HUES6 (cell line): ENCODE data around the gene HES1.

ENCODE experiments used
- H3K27ac ChIP-seq: 2 replicates; pipeline ENCODE4 v1.7.0; 2013; ENCODE audit warnings: low read depth, mild to moderate bottlenecking, low read length, inconsistent platforms
- H3K27me3 ChIP-seq: 2 replicates; pipeline ENCODE4 v1.6.1; 2013; ENCODE audit warnings: low read length; ENCODE audit not compliant: control insufficient read depth, insufficient read depth
- H3K36me3 ChIP-seq: 2 replicates; pipeline ENCODE4 v1.6.1; 2013; ENCODE audit warnings: low read length; ENCODE audit not compliant: control insufficient read depth, insufficient read depth
- H3K4me1 ChIP-seq: 2 replicates; pipeline ENCODE4 v1.6.1; 2013; ENCODE audit warnings: low read length; ENCODE audit not compliant: control insufficient read depth, insufficient read depth
- H3K4me3 ChIP-seq: 2 replicates; pipeline ENCODE4 v1.5.1; 2013; ENCODE audit warnings: low read depth, low read length
- H3K9ac ChIP-seq: one replicate; pipeline ENCODE4 v1.6.1; 2013; ENCODE audit warnings: mild to moderate bottlenecking, low read length
- H3K9me3 ChIP-seq: 2 replicates; pipeline ENCODE4 v1.6.1; 2013; ENCODE audit warnings: low read depth, low read length; ENCODE audit not compliant: control insufficient read depth, insufficient read depth

HES1 gene

DNA sequence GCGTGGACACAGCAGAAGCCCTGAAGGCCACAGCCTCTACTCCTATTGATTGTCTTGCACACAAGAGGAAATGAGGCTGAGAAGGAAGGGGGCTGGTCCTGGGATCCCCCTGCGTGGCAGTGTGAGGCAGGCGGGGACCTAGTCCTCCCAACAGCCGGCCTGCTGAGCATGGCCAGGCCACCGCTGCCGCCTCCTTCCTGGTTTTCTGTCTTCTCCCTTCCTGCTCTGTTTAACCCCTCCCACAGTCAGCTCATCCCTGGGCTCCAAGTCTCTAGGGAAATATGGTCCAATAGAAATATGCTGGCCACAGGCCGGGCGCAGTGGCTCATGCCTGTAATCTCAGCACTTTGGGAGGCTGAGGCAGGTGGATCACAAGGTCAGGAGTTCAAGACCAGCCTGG, 42.1 kb upstream of the HES1 start:
- H3K9ac ChIP-seq = no peak overlapping the region
- H3K27me3 ChIP-seq = peaks cover 5% of the 10 kb centered on the region
- peaks cover 32% of the 10 kb centered on the region for H3K4me1 ChIP-seq
- no peak overlapping the region for H3K27ac ChIP-seq
- H3K9me3 ChIP-seq = no peaks in the 10 kb centered on the region
- no peaks in the 10 kb centered on the region for H3K36me3 ChIP-seq
- H3K4me3 ChIP-seq = no peak overlapping the region

DNA sequence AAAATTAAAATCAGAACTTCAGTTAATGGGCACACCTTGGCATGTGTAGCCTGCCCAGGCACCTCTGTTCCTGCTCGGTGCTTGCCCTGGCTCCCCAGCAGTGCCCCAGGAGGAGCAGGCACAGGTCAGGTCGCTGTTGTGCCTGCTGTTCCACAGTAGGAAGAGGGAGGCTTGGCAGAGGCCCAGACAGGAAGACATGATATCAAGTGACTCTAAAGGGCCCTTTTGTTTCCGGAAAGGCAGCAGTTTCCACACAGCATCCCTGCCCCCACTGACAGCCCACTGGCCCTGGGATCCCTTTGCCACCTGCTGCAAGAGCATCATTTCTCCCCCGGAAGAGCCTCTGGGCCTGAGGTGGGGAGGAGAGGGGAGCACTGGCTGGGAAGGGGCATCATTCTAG, 40.5 kb upstream of the HES1 start:
- no peaks in the 10 kb centered on the region for H3K36me3 ChIP-seq
- H3K27me3 ChIP-seq = peaks cover 14% of the 10 kb centered on the region
- H3K4me3 ChIP-seq = no peak overlapping the region
- no peaks in the 10 kb centered on the region for H3K9me3 ChIP-seq
- peaks cover 22% of the 10 kb centered on the region; the same call in 1 of the 2 replicates for H3K4me1 ChIP-seq
- H3K9ac ChIP-seq = no peak overlapping the region
- H3K27ac ChIP-seq = no peak overlapping the region

DNA sequence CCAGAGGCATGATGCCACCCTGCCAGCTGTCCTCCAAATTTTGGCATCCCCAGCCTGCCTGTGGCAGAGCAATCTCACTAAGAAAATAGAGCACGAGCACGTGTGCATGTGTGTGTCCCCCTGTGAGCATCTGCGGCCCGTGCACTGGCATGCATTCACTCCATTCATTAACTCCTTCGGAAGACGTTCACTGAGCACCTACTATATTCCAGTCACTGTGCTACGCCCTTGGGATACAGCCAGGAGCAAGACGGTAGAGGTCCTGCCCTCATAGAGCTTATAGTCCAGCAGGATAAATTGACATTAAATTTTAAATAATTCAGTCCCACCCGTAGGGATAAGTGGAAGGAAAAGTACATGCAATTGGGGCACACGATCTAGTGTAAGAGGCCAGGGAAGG, 40.0 kb upstream of the HES1 start:
- H3K27me3 ChIP-seq = peaks cover 17% of the 10 kb centered on the region
- H3K27ac ChIP-seq = no peak overlapping the region
- no peaks in the 10 kb centered on the region for H3K9me3 ChIP-seq
- peaks cover 22% of the 10 kb centered on the region; the same call in 1 of the 2 replicates for H3K4me1 ChIP-seq
- no peak overlapping the region for H3K4me3 ChIP-seq
- H3K36me3 ChIP-seq = no peaks in the 10 kb centered on the region
- H3K9ac ChIP-seq = no peak overlapping the region

DNA sequence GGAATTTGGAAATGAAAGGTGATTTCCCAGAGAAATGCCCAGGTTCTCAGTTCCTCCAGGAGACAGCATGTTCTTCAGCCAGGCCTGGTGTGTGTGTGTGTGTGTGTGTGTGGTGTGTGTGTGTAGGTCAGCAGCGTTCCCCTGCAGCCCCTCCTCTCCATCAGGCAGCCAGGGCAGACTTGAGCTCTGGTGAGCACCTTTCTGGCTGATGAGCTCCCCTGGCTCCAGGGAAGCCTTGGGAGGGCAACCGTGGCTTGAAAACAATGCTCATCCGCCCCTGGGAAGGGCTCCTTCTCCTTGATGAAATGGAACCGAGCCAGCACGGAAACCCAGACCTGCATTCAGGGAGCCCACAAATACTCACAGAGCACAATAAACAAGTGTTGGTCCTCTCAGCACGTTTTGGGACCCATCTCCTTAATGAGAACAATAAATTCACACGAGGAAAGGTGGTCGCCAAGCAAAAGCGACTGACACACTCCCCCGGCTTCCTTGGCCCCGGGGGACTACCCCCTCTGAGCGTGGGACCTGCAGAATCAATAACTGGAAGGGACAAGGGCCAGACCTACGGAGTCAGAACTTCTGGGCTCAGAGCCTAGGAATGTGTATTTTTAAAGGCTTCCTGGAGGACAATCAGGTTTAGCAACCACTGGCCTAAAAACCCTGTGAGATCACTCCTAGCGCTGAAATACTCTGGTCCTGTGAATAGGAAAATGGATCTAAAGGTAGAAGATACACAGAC, 38.6 kb upstream of the HES1 start:
- H3K27me3 ChIP-seq = peaks cover 17% of the 10 kb centered on the region
- no peak overlapping the region for H3K9ac ChIP-seq
- H3K27ac ChIP-seq = no peak overlapping the region
- H3K36me3 ChIP-seq = no peaks in the 10 kb centered on the region
- H3K4me1 ChIP-seq = peaks cover 22% of the 10 kb centered on the region; the same call in 1 of the 2 replicates
- no peak overlapping the region for H3K4me3 ChIP-seq
- no peaks in the 10 kb centered on the region for H3K9me3 ChIP-seq

DNA sequence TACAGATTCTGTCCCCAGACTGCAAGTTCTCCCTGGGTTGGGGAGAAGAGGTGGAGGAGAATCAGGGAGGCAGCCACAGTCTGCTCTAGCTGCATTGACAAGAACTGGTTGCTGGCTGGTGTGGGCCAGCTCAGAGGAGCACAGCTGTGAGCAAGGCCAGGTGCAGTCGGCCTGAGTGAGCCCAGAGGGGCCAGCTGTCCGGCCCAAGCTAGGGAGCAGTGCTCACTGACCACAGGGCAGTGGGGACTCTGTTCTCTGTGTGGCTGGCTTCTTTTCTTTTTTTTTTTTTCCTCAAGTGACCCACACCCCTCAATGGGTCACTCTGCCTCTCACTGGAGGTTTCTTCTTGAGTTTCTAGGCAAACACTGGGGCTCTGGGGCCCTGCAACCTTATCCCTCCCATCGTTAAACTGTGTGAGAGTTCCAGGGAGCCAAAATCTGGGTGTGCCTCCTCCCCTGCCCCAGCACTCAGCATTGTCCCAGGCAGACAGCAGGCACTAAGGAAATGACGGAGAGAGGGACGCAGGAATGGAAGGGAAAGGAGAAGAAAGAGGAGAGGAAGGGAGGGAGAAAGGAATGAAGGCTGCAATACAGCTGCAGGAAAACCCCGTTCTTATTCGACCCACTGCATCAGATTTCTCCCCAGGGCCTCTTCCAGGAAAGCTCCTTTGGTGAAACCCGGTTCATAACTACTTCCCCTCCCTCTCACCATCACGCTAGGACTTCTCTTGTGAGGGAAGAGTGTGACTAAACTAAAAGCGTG, 37.7 kb upstream of the HES1 start:
- peaks cover 17% of the 10 kb centered on the region for H3K27me3 ChIP-seq
- no peaks in the 10 kb centered on the region for H3K36me3 ChIP-seq
- peaks cover 25% of the 10 kb centered on the region; the same call in 1 of the 2 replicates for H3K4me1 ChIP-seq
- no peak overlapping the region for H3K27ac ChIP-seq
- no peak overlapping the region for H3K4me3 ChIP-seq
- H3K9ac ChIP-seq = no peak overlapping the region
- no peaks in the 10 kb centered on the region for H3K9me3 ChIP-seq

DNA sequence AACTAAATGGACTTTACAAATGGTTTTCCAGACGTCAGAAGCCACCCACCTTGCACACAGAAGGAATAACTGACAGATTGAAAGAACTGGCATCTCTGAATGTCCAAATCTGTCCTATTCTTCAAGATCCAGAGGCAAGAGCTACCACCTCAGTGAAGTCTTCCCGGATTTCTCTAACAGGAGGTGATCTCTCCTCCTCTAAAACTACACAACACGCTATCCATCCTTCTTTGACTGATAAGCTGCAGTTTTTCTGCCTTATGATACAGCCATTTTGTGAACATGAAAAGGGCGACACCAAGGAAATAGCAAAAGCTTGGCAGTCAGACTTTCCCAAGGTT, 37.1 kb upstream of the HES1 start:
- peaks cover 17% of the 10 kb centered on the region for H3K27me3 ChIP-seq
- H3K4me1 ChIP-seq = peaks cover 23% of the 10 kb centered on the region; the same call in 1 of the 2 replicates
- H3K36me3 ChIP-seq = no peaks in the 10 kb centered on the region
- H3K9me3 ChIP-seq = no peaks in the 10 kb centered on the region
- H3K9ac ChIP-seq = no peak overlapping the region
- H3K4me3 ChIP-seq = no peak overlapping the region
- no peak overlapping the region for H3K27ac ChIP-seq

DNA sequence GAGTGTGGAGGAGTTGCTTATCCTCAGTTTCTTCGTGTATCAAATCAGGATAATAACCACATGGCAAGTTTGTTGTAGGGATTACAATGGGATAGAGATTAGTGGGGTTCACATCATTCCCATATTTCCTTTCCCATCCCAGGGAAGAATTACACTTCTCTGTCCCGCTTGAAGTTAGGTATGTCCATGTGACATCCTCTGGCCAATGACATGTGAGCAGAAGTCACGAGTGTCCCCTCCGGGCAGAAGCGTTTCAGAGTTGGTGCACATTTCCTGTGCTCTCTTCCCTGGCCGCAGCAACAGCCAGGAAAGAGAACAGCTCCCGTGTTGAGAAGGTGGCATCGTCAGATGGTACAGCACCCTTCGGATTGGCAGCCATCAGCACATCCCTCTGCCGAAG, 36.7 kb upstream of the HES1 start:
- Histone ChIP-seq H3K27ac (no peak overlapping the region), H3K4me3 (no peak overlapping the region), H3K27me3 (peaks cover 17% of the 10 kb centered on the region), H3K9me3 (no peaks in the 10 kb centered on the region), H3K4me1 (peaks cover 25% of the 10 kb centered on the region; the same call in 1 of the 2 replicates), H3K36me3 (no peaks in the 10 kb centered on the region), H3K9ac (no peak overlapping the region)

DNA sequence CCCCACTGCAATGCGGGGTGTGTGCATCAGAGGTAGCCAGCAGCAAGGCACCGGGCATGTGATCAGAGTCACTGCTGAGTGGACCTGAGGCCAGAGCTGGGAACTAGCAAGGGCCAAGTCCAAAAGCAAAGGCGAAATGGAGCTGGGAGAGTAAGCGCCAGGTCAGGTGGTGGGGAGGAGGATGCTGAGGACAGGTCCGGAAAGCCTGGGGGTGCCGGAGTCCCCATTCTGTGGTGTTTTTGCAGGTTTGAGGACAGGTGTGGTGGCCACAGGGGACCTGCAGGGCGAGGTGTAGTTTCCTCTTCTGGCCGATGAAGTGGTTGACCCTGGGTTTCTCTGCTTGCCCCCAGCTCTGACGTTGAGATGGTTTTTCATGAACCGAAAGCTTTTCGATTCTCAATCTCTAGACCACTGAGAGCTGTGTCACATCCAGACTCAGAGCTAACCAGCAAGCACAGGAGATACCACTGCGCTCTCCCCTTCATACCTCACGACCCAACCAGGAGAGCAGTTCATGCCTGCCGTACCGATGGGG, 35.0 kb upstream of the HES1 start:
- Histone ChIP-seq H3K27ac (no peak overlapping the region), H3K4me1 (peaks cover 31% of the 10 kb centered on the region; the same call in 1 of the 2 replicates)

DNA sequence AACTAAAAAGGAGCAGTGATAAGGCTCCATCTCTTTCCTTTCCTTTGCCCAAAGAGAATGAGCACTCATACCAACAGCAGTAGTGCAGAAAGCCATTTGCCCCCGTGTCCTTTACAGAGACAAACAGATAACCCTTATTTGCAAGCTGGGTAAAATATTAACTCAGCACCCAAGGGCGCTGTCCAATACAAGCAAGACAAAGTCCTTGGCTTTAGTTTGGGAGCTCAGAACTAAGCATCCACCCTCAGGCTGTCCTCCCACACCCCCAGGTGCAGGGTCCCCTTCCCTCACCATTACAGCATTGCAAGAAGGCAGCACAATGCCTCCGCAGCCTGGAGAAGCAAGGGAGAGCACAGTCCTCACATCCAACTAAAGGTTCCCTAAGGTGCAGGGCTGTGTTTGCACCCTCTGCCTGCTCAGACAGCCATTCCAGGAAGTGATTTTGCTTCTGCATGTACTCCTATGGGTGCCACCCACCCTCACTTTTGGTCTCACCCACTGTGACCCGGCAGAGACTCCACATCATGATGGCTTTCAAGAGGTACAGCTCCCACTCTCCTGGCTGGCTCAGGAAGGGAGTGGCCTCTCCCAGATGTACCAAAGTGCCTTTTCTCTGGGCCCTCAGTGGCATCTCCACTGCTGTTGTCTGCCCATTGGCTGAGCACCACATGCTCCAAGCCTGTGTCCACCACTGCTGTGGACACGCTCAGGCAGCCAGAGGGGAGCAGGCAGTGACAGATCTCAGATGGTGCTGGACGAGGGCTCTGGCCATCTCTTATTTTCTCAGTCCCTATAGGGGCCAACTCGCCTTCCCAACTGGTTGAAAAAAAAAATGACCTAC, 34.1 kb upstream of the HES1 start:
- H3K9ac ChIP-seq = no peak overlapping the region
- no peak overlapping the region for H3K27ac ChIP-seq
- H3K4me3 ChIP-seq = no peak overlapping the region
- no peaks in the 10 kb centered on the region for H3K36me3 ChIP-seq
- no peaks in the 10 kb centered on the region for H3K9me3 ChIP-seq
- H3K4me1 ChIP-seq = peaks cover 31% of the 10 kb centered on the region; the same call in 1 of the 2 replicates
- H3K27me3 ChIP-seq = peaks cover 17% of the 10 kb centered on the region

More for the DNA sequence above, 35.0 kb upstream of the HES1 start:
- Histone ChIP-seq H3K4me3 (no peak overlapping the region), H3K27me3 (peaks cover 17% of the 10 kb centered on the region), H3K36me3 (no peaks in the 10 kb centered on the region), H3K9me3 (no peaks in the 10 kb centered on the region), H3K9ac (no peak overlapping the region)

DNA sequence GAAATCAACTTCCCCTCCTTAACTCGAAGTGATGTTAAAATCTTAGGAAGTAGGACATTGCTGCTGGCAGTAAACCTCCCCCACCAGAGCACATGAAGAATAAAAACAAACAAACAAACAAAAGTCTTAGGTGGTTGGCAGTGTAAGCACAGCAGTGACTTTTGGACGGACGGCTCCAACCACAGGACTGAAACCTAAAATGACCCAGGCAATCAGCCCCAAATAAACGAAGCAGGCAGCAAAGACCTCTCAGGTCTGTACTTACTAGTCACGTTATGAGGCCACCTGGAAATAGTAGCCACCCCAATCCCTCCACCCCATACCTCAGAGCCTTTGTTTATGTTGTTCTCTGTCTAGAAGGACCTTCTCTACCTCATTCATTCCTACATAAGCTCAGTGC, 33.5 kb upstream of the HES1 start:
- no peak overlapping the region for H3K4me3 ChIP-seq
- no peak overlapping the region for H3K27ac ChIP-seq
- H3K9ac ChIP-seq = no peak overlapping the region
- no peaks in the 10 kb centered on the region for H3K36me3 ChIP-seq
- peaks cover 17% of the 10 kb centered on the region for H3K27me3 ChIP-seq
- H3K9me3 ChIP-seq = no peaks in the 10 kb centered on the region
- H3K4me1 ChIP-seq = peaks cover 25% of the 10 kb centered on the region; the same call in 1 of the 2 replicates
